HEK293 (cell line): ENCODE measurements around the gene SLC22A4.
A peak's percentile ranks its signal among the peaks of the same experiment; 100 is the strongest.

Source experiments
- CTCF ChIA-PET: fragments of 350-600 bp; formaldehyde crosslinking; extraction: SDS; loops from one replicate; lab custom pipeline; 2021; ENCODE audit warnings: antibody characterized with exemption; lab: Yijun Ruan, JAX
- POLR2A ChIA-PET: fragments of 300-600 bp; formaldehyde crosslinking; extraction: SDS; loops from one replicate; lab custom pipeline; 2020; ENCODE audit warnings: antibody characterized with exemption, inconsistent platforms; lab: Yijun Ruan, JAX
- H3K27ac ChIP-seq: fragments of 200-500 bp; sonication (Bioruptor generic); 2 replicates; pipeline ENCODE4 v1.5.1; 2014; ENCODE audit warnings: low read depth, low read length, control low read depth, inconsistent platforms; ENCODE audit errors: extremely low read depth
- H3K36me3 ChIP-seq, 2 experiments: fragments of 200-500 bp in 1 of 2; sonication (Bioruptor generic) in 1 of 2; 1 replicate in 1 of 2; 2 replicates in 1 of 2; pipeline ENCODE4 v1.5.1; 2014 to 2017; ENCODE audit warnings: inconsistent platforms in 2 of 2, low read length in 2 of 2; ENCODE audit not compliant: control insufficient read depth in 2 of 2, insufficient read depth in 1 of 2
- H3K4me1 ChIP-seq: fragments of 200-500 bp; sonication (Bioruptor generic); 2 replicates; pipeline ENCODE4 v1.5.1; 2014; ENCODE audit warnings: mild to moderate bottlenecking, low read length, inconsistent platforms; ENCODE audit not compliant: control insufficient read depth, insufficient read depth
- H3K4me3 ChIP-seq: 2 replicates; pipeline ENCODE4 v1.5.1; 2011; ENCODE audit warnings: low read depth, mild to moderate bottlenecking, control low read depth, low read length, moderate library complexity
- H3K9me3 ChIP-seq: fragments of 200-500 bp; sonication (Bioruptor generic); 2 replicates; pipeline ENCODE4 v1.5.1; 2014; ENCODE audit warnings: low read depth, low read length, inconsistent platforms; ENCODE audit not compliant: control insufficient read depth, insufficient read depth
- GLI4 ChIP-seq: fragments of 450-650 bp; formaldehyde crosslinking; IDR thresholded peaks from 2 replicates; pipeline ENCODE4 v1.5.1; 2016; ENCODE audit warnings: missing biosample characterization, missing genetic modification characterization
- GLIS1 ChIP-seq: fragments of 450-650 bp; formaldehyde crosslinking; IDR thresholded peaks from 2 replicates; pipeline ENCODE4 v1.5.1; 2016; ENCODE audit warnings: missing biosample characterization, missing genetic modification characterization
- HOXA7 ChIP-seq: sonication (generic); formaldehyde crosslinking; IDR thresholded peaks from 2 replicates; pipeline ENCODE4 v1.8.1; 2022; ENCODE audit warnings: missing genetic modification reagents, borderline replicate concordance
- KLF1 ChIP-seq: fragments of 450-650 bp; formaldehyde crosslinking; IDR thresholded peaks from 2 replicates; pipeline ENCODE4 v1.5.1; 2016; ENCODE audit warnings: missing biosample characterization, missing genetic modification characterization
- KLF10 ChIP-seq: fragments of 450-650 bp; IDR thresholded peaks from 2 replicates; pipeline ENCODE4 v1.5.1; 2018; ENCODE audit warnings: missing biosample characterization, mild to moderate bottlenecking, missing genetic modification characterization
- OSR2 ChIP-seq: fragments of 450-650 bp; formaldehyde crosslinking; IDR thresholded peaks from 2 replicates; pipeline ENCODE4 v1.5.1; 2016; ENCODE audit warnings: missing biosample characterization, missing genetic modification characterization
- ZBTB17 ChIP-seq: fragments of 450-650 bp; formaldehyde crosslinking; IDR thresholded peaks from 2 replicates; pipeline ENCODE4 v1.5.1; 2016; ENCODE audit warnings: missing biosample characterization, missing genetic modification characterization
- ZFP69B ChIP-seq: fragments of 450-650 bp; formaldehyde crosslinking; IDR thresholded peaks from 2 replicates; pipeline ENCODE4 v1.5.1; 2016; ENCODE audit warnings: missing biosample characterization, missing genetic modification characterization
- ZNF121 ChIP-seq: fragments of 450-650 bp; formaldehyde crosslinking; IDR thresholded peaks from 2 replicates; pipeline ENCODE4 v1.5.1; 2016; ENCODE audit warnings: missing biosample characterization, missing genetic modification characterization
- ZNF16 ChIP-seq: fragments of 450-650 bp; formaldehyde crosslinking; IDR thresholded peaks from 2 replicates; pipeline ENCODE4 v1.5.1; 2016; ENCODE audit warnings: low read depth, missing biosample characterization, missing genetic modification characterization
- ZNF214 ChIP-seq: fragments of 450-650 bp; formaldehyde crosslinking; IDR thresholded peaks from 2 replicates; pipeline ENCODE4 v1.5.1; 2017; ENCODE audit warnings: missing biosample characterization, mild to moderate bottlenecking, missing genetic modification characterization, borderline replicate concordance
- ZNF266 ChIP-seq: fragments of 450-650 bp; formaldehyde crosslinking; IDR thresholded peaks from 2 replicates; pipeline ENCODE4 v1.5.1; 2016; ENCODE audit warnings: missing biosample characterization, missing genetic modification characterization, low read depth
- ZNF274 ChIP-seq, 2 experiments: fragments of 200-500 bp in 1 of 2; fragments of 450-650 bp in 1 of 2; sonication (Bioruptor generic) in 1 of 2; formaldehyde crosslinking in 1 of 2; IDR thresholded peaks; 2 replicates each; pipeline versions ENCODE4 v1.5.1 to v1.6.1; 2014 to 2016; ENCODE audit warnings: borderline replicate concordance in 1 of 2, inconsistent platforms in 1 of 2, low read length in 1 of 2, missing biosample characterization in 1 of 2, missing genetic modification characterization in 1 of 2
- ZNF341 ChIP-seq: fragments of 450-650 bp; formaldehyde crosslinking; IDR thresholded peaks from 2 replicates; pipeline ENCODE4; 2016; ENCODE audit warnings: low read depth, missing biosample characterization, missing genetic modification characterization
- ZNF354C ChIP-seq: fragments of 450-650 bp; formaldehyde crosslinking; IDR thresholded peaks from 2 replicates; pipeline ENCODE4 v1.5.1; 2016; ENCODE audit warnings: missing biosample characterization, missing genetic modification characterization, low read depth, borderline replicate concordance
- ZNF366 ChIP-seq: fragments of 450-650 bp; formaldehyde crosslinking; conservative IDR thresholded peaks from 2 replicates; pipeline ENCODE4 v1.5.1; 2016; ENCODE audit warnings: missing biosample characterization, missing genetic modification characterization
- ZNF555 ChIP-seq: fragments of 450-650 bp; formaldehyde crosslinking; conservative IDR thresholded peaks from 2 replicates; pipeline ENCODE4 v1.5.1; 2017; ENCODE audit warnings: missing biosample characterization, mild to moderate bottlenecking, missing genetic modification characterization, inconsistent platforms
- ZNF571 ChIP-seq: fragments of 450-650 bp; formaldehyde crosslinking; IDR thresholded peaks from 2 replicates; pipeline ENCODE4 v1.5.0; 2017; ENCODE audit warnings: missing biosample characterization, missing genetic modification characterization
- ZNF623 ChIP-seq: fragments of 450-650 bp; formaldehyde crosslinking; IDR thresholded peaks from 2 replicates; pipeline ENCODE4 v1.5.1; 2016; ENCODE audit warnings: missing biosample characterization, missing genetic modification characterization
- ZNF629 ChIP-seq: fragments of 450-650 bp; formaldehyde crosslinking; IDR thresholded peaks from 2 replicates; pipeline ENCODE4 v1.5.1; 2017; ENCODE audit warnings: missing biosample characterization, missing genetic modification characterization
- ZNF677 ChIP-seq: fragments of 450-650 bp; IDR thresholded peaks from 2 replicates; pipeline ENCODE4 v1.5.0; 2018; ENCODE audit warnings: missing biosample characterization, mild to moderate bottlenecking, missing genetic modification characterization, moderate library complexity
- ZNF776 ChIP-seq: fragments of 450-650 bp; formaldehyde crosslinking; IDR thresholded peaks from 2 replicates; pipeline ENCODE4 v1.5.0; 2017; ENCODE audit warnings: missing biosample characterization, missing genetic modification characterization, borderline replicate concordance
- ZNF791 ChIP-seq: fragments of 450-650 bp; formaldehyde crosslinking; IDR thresholded peaks from 2 replicates; pipeline ENCODE4 v1.5.1; 2016; ENCODE audit warnings: missing biosample characterization, missing genetic modification characterization
- TF ChIP-seq, protein P1 (sequence below): fragments of 450-650 bp; formaldehyde crosslinking; IDR thresholded peaks from 2 replicates; pipeline ENCODE4 v1.5.1; 2016; ENCODE audit warnings: missing biosample characterization, missing genetic modification characterization
- TF ChIP-seq, protein P2 (sequence below): IDR thresholded peaks from 2 replicates; pipeline ENCODE4 v1.6.1; 2011; ENCODE audit warnings: mild to moderate bottlenecking, low read depth, low read length, borderline replicate concordance
- TF ChIP-seq, protein P3 (sequence below): fragments of 450-650 bp; IDR thresholded peaks from 2 replicates; pipeline ENCODE4 v1.5.1; 2018; ENCODE audit warnings: missing biosample characterization, missing genetic modification characterization

SLC22A4 gene

DNA sequence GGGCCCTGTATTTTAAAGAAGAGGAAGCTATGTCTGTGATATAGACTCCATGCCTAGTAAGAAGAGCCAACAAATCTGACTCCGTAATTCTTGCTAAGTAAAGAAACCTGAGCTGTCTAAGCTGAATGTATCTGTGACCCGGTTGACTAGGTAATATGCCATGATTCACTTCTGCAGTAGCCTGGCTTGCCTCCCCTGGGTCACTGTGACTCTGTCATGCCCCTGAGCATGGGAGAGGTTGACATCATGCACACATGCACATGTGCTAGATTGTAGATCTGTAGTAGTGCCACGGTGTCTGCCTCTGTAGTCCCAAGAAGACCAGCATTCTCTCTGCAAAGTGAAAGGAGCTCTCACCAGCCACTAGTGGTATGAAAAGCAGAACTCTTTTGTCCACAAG is 84.4 kb downstream of the SLC22A4 start:
- POLR2A ChIA-PET = interaction anchor here (1.2 kb wide), 1 partner anchor 9 kb away, joined by 4 read pairs; the partner anchor contains the start of gene SLC22A5
- CTCF ChIA-PET = interaction anchor here (0.9 to 1.2 kb wide), 2 partner anchors 122 to 192 kb away, joined by 3 to 4 read pairs; no protein-coding TSS in a partner anchor
- Histone ChIP-seq H3K4me3 (no peak overlapping the region), H3K9me3 (no peaks in the 10 kb centered on the region), H3K27ac (no peak overlapping the region), H3K36me3 (peaks cover 0 to 24% of the 10 kb centered on the region in 2 experiments; a peak in 1 of 3 replicates), H3K4me1 (no peaks in the 10 kb centered on the region)
- TF ChIP-seq ZNF776 (tag by site-specific recombination) (no peak), ZBTB17 (tag by site-specific recombination) (peak; percentile 54), ZNF629 (tag by site-specific recombination) (peak; percentile 65), OSR2 (peak; percentile 82), GLI4 (tag by site-specific recombination) (no peak)

DNA sequence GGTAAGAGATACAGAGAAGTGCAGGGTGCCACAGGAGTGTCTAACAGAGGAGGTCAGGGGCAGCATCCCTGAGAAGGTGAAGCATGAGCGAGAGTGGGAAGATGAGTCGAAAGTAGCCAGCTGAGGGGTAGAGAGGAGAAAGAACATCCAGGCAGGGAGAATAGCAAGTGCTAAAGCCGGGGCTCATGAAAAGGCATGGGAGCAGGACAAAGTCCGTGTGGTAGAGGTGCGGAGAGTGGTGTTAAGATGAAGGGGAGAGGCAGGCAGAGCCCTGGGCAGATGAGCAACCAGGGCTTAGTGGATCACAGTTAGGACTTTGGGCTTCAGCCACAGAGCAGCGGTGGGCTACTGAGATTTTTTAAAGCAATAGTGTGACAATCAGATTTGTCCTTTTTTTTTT is 85.9 kb downstream of the SLC22A4 start:
- ChIA-PET POLR2A (no interaction called here), CTCF (interaction anchor here (1.7 to 1.8 kb wide), 2 partner anchors 108 to 147 kb away, joined by 4 to 5 read pairs; no protein-coding TSS in a partner anchor)
- no peaks in the 10 kb centered on the region for H3K9me3 ChIP-seq
- no peak overlapping the region for H3K4me3 ChIP-seq
- H3K36me3 ChIP-seq = peaks cover 0 to 35% of the 10 kb centered on the region in 2 experiments; a peak in 1 of 3 replicates
- no peaks in the 10 kb centered on the region for H3K4me1 ChIP-seq
- H3K27ac ChIP-seq = no peak overlapping the region
- TF ChIP-seq ZNF341 (tag by site-specific recombination) (no peak), ZNF791 (tag by site-specific recombination) (no peak), ZNF214 (tag by site-specific recombination) (no peak), GLIS1 (tag by site-specific recombination) (no peak), ZNF16 (tag by site-specific recombination) (no peak), ZFP69B (no peak), ZNF677 (tag by site-specific recombination) (no peak), ZNF266 (tag by site-specific recombination) (no peak)

DNA sequence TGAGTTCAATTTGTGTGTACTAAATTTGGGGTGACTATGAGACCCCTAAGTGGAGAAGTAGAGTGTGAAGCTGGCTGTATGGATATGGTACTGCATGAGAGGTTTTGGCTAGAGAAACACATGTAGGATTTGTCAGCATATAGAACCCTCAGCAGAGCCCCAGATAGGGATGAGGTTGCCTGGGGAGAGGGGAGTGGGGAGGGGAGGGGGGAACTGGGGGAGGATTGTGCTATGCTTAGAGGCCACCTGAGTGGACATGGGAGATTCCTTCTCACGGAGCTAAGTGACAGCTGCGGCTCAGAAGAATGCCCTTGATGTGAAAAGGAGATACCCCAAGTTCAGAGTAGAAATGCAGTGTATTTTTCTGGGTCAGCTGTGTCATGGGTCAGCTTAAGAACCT is 86.5 kb downstream of the SLC22A4 start:
- Histone ChIP-seq H3K4me1 (no peaks in the 10 kb centered on the region), H3K4me3 (no peak overlapping the region), H3K27ac (no peak overlapping the region), H3K9me3 (no peaks in the 10 kb centered on the region), H3K36me3 (peaks cover 0 to 39% of the 10 kb centered on the region in 2 experiments; a peak in 1 of 3 replicates)
- no peak for TF ChIP-seq KLF10 (tag by site-specific recombination)
- no peak for TF ChIP-seq ZNF354C (tag by site-specific recombination)
- TF ChIP-seq ZNF121 (tag by site-specific recombination) = no peak
- no peak for TF ChIP-seq ZNF274 (IDR thresholded peaks at IDR 0.05; ENCODE audit: low read length)
- no peak for TF ChIP-seq ZNF274 (tag by site-specific recombination; IDR thresholded peaks at IDR 0.05; ENCODE audit: borderline replicate concordance)
- TF ChIP-seq ZNF571 (tag by site-specific recombination) = no peak
- no peak for TF ChIP-seq ZNF629 (tag by site-specific recombination)
- TF ChIP-seq HOXA7 = no peak
- no peak for TF ChIP-seq KLF1
- TF ChIP-seq, protein P1, sequence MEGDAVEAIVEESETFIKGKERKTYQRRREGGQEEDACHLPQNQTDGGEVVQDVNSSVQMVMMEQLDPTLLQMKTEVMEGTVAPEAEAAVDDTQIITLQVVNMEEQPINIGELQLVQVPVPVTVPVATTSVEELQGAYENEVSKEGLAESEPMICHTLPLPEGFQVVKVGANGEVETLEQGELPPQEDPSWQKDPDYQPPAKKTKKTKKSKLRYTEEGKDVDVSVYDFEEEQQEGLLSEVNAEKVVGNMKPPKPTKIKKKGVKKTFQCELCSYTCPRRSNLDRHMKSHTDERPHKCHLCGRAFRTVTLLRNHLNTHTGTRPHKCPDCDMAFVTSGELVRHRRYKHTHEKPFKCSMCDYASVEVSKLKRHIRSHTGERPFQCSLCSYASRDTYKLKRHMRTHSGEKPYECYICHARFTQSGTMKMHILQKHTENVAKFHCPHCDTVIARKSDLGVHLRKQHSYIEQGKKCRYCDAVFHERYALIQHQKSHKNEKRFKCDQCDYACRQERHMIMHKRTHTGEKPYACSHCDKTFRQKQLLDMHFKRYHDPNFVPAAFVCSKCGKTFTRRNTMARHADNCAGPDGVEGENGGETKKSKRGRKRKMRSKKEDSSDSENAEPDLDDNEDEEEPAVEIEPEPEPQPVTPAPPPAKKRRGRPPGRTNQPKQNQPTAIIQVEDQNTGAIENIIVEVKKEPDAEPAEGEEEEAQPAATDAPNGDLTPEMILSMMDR (tag by site-specific recombination) = no peak
- TF ChIP-seq, protein P2, sequence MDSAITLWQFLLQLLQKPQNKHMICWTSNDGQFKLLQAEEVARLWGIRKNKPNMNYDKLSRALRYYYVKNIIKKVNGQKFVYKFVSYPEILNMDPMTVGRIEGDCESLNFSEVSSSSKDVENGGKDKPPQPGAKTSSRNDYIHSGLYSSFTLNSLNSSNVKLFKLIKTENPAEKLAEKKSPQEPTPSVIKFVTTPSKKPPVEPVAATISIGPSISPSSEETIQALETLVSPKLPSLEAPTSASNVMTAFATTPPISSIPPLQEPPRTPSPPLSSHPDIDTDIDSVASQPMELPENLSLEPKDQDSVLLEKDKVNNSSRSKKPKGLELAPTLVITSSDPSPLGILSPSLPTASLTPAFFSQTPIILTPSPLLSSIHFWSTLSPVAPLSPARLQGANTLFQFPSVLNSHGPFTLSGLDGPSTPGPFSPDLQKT = no peak
- TF ChIP-seq ZNF555 = no peak
- no peak for TF ChIP-seq ZNF366 (tag by site-specific recombination)
- TF ChIP-seq, protein P3, sequence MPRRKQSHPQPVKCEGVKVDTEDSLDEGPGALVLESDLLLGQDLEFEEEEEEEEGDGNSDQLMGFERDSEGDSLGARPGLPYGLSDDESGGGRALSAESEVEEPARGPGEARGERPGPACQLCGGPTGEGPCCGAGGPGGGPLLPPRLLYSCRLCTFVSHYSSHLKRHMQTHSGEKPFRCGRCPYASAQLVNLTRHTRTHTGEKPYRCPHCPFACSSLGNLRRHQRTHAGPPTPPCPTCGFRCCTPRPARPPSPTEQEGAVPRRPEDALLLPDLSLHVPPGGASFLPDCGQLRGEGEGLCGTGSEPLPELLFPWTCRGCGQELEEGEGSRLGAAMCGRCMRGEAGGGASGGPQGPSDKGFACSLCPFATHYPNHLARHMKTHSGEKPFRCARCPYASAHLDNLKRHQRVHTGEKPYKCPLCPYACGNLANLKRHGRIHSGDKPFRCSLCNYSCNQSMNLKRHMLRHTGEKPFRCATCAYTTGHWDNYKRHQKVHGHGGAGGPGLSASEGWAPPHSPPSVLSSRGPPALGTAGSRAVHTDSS = no peak
- TF ChIP-seq ZNF623 (tag by site-specific recombination) = no peak
- POLR2A ChIA-PET = no interaction called here
- CTCF ChIA-PET = interaction anchor here (1.0 to 1.8 kb wide), 4 partner anchors 109 to 146 kb away, joined by 3 to 5 read pairs (median 4); no protein-coding TSS in a partner anchor
